ENCODE results near the gene CXorf38.

The CXorf38 gene

GRCh38 chrX:40647307-40648197 is at the start of gene CXorf38:
CXorf38 (minus strand) TSS chrX:40647561; CDS start chrX:40647520, 41 bp downstream.
- DNase-seq (ENCODE audit: insufficient read length, low spot score) = peak; percentile 83
- FAIRE-seq = peak; percentile 98

- DNase-seq (ENCODE audit: insufficient read length, low spot score) (no peak), FAIRE-seq (no peak)
These were observed 47.4 kb upstream of the CXorf38 start for GRCh38 chrX:40694802-40695201.

- FAIRE-seq = no peak
- DNase-seq (ENCODE audit: insufficient read length, low spot score) = no peak
These were observed 41.6 kb upstream of the CXorf38 start for GRCh38 chrX:40688929-40689328.

GRCh38 chrX:40687169-40687568 is 39.8 kb upstream of the CXorf38 start:
- FAIRE-seq = no peak

GRCh38 chrX:40685362-40685918 is 38.1 kb upstream of the CXorf38 start:
- no peak for DNase-seq (ENCODE audit: insufficient read length, low spot score)
- FAIRE-seq = no peak

More at GRCh38 chrX:40687169-40687568, 39.8 kb upstream of the CXorf38 start:
- no peak for DNase-seq (ENCODE audit: insufficient read length, low spot score)

GRCh38 chrX:40684092-40684491 is 36.7 kb upstream of the CXorf38 start:
- FAIRE-seq (no peak), DNase-seq (ENCODE audit: insufficient read length, low spot score) (no peak)

GRCh38 chrX:40683245-40683644 is 35.9 kb upstream of the CXorf38 start:
- DNase-seq (ENCODE audit: insufficient read length, low spot score) (no peak), FAIRE-seq (no peak)

GRCh38 chrX:40671126-40671525 is 23.8 kb upstream of the CXorf38 start:
- no peak for FAIRE-seq
- DNase-seq (ENCODE audit: insufficient read length, low spot score) = no peak

- no peak for DNase-seq (ENCODE audit: insufficient read length, low spot score)
- no peak for FAIRE-seq
These were observed 16.7 kb upstream of the CXorf38 start for GRCh38 chrX:40663880-40664630.

- FAIRE-seq (peak; percentile 23), DNase-seq (ENCODE audit: insufficient read length, low spot score) (no peak)
These were observed 15.8 kb upstream of the CXorf38 start for GRCh38 chrX:40663078-40663740.

- no peak for DNase-seq (ENCODE audit: insufficient read length, low spot score)
- FAIRE-seq = no peak
These were observed 14.1 kb upstream of the CXorf38 start for GRCh38 chrX:40661489-40661888.

- DNase-seq (ENCODE audit: insufficient read length, low spot score) (no peak), FAIRE-seq (no peak)
These were observed 13.0 kb upstream of the CXorf38 start for GRCh38 chrX:40660381-40660780.

GRCh38 chrX:40653535-40653934 is 6.2 kb upstream of the CXorf38 start:
- DNase-seq (ENCODE audit: insufficient read length, low spot score) (no peak), FAIRE-seq (no peak)

- DNase-seq (ENCODE audit: insufficient read length, low spot score) (no peak), FAIRE-seq (no peak)
These were observed 5.3 kb upstream of the CXorf38 start for GRCh38 chrX:40652664-40653063.

- FAIRE-seq (no peak), DNase-seq (ENCODE audit: insufficient read length, low spot score) (peak; percentile 20)
These were observed 4.4 kb upstream of the CXorf38 start for GRCh38 chrX:40651620-40652223.

GRCh38 chrX:40646489-40647306 is 663 bp downstream of the CXorf38 start:
- DNase-seq (ENCODE audit: insufficient read length, low spot score) (peak; percentile 13), FAIRE-seq (no peak)

- FAIRE-seq (no peak), DNase-seq (ENCODE audit: insufficient read length, low spot score) (peak; percentile 11)
These were observed 2.5 kb downstream of the CXorf38 start for GRCh38 chrX:40644821-40645358.

- FAIRE-seq (no peak), DNase-seq (ENCODE audit: insufficient read length, low spot score) (no peak)
These were observed 3.2 kb downstream of the CXorf38 start for GRCh38 chrX:40644176-40644575.

- FAIRE-seq = no peak
- no peak for DNase-seq (ENCODE audit: insufficient read length, low spot score)
These were observed 9.7 kb downstream of the CXorf38 start for GRCh38 chrX:40637687-40638086.

Measured in HTR-8/SVneo (cell line).